Stomach (tissue), 4 donors: Measurements from ENCODE around the gene FURIN.
"Not testable (repeated sequence)": the region's sequence is repeated elsewhere in the genome, so short reads cannot be mapped to it uniquely, and the experiment has no call there.

Experiments
- CTCF ChIP-seq, 7 experiments: fragments of 450-650 bp in 4 of 7; fragments of 200-600 bp in 3 of 7; sonication (generic) in 3 of 7; IDR thresholded peaks; one replicate each; pipeline ENCODE4 v1.5.1; 2016 to 2019; ENCODE audit warnings: antibody characterized with exemption in 7 of 7, control low read depth in 2 of 7, mild to moderate bottlenecking in 1 of 7
- EP300 ChIP-seq: sonication (generic); formaldehyde crosslinking; IDR thresholded peaks from one replicate; pipeline ENCODE4 v1.6.1; 2017; ENCODE audit warnings: antibody characterized with exemption
- POLR2AphosphoS5 ChIP-seq, 3 donors: sonication (generic); formaldehyde crosslinking; IDR thresholded peaks; one replicate each; pipeline ENCODE4 v1.6.1; 2016; ENCODE audit warnings: antibody characterized with exemption in 3 of 3

- not testable (repeated sequence) for TF ChIP-seq CTCF (IDR thresholded peaks at IDR 0.05); POLR2AphosphoS5 (IDR thresholded peaks at IDR 0.05); EP300
Measured at GRCh38 chr15:90928106-90928505, 59.7 kb downstream of the FURIN start.
